GM21390 (cell line): ENCODE results near the gene CBFA2T3.
"Not testable (repeated sequence)": the region's sequence is repeated elsewhere in the genome, so short reads cannot be mapped to it uniquely, and the experiment has no call there.

Source experiments
- ATAC-seq: cut with Tn5 transposase; IDR thresholded peaks from one replicate; pipeline ENCODE4 v1.9.1; 2021; ENCODE audit not compliant: unreplicated experiment

CBFA2T3 gene

DNA sequence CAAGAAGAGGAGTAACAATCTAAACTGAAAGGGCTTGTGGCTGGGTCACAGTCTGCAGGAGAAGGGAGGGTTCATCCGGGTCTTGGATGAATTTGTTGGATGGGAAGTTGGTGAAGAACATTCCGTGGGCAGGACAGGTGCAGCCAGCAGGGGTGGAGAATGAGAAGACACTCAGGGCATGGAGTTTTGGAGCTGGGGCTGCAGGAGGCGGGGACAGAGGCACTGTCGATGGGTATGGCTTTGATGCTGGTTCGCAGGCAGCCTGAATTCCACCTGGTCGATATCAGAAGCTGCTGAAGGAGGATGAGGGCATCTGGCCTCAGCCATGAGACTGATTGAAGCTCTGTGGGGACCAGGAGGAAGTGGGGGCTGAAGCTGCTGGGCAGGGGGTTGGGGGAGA is 36.1 kb upstream of the CBFA2T3 start:
- no peak for ATAC-seq

DNA sequence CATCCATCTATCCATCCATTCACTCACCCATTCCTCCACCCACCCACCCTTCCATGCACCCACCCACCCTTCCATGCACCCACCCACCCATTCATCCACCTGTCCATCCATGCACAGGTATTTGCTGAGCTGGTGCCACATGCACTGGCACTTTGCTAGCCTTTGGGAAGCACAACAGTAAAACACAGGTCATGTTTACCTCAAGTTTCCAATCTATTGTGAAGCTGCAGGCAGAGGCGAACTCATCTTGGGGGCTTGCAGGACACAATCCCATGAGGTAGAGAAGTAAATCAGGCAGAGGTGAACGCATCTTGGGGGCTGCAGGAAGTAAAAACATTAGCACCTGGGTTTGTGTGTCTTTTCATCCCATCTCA is 35.6 kb upstream of the CBFA2T3 start:
- no peak for ATAC-seq

GRCh38 chr16:89011909-89012621 is 35.1 kb upstream of the CBFA2T3 start:
- no peak for ATAC-seq

GRCh38 chr16:89010210-89010925 is 33.4 kb upstream of the CBFA2T3 start:
- no peak for ATAC-seq

- no peak for ATAC-seq
Measured at GRCh38 chr16:89009343-89010209, 32.6 kb upstream of the CBFA2T3 start.

DNA sequence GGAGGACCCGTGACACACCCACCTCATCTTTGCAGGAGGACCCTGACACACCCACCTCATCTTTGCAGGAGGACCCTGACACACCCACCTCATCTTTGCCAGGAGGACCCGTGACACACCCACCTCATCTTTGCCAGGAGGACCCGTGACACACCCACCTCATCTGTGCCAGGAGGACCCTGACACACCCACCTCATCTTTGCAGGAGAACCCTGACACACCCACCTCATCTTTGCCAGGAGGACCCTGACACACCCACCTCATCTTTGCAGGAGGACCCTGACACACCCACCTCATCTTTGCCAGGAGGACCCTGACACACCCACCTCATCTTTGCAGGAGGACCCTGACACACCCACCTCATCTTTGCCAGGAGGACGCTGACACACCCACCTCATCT is 31.8 kb upstream of the CBFA2T3 start:
- not testable (repeated sequence) for ATAC-seq

DNA sequence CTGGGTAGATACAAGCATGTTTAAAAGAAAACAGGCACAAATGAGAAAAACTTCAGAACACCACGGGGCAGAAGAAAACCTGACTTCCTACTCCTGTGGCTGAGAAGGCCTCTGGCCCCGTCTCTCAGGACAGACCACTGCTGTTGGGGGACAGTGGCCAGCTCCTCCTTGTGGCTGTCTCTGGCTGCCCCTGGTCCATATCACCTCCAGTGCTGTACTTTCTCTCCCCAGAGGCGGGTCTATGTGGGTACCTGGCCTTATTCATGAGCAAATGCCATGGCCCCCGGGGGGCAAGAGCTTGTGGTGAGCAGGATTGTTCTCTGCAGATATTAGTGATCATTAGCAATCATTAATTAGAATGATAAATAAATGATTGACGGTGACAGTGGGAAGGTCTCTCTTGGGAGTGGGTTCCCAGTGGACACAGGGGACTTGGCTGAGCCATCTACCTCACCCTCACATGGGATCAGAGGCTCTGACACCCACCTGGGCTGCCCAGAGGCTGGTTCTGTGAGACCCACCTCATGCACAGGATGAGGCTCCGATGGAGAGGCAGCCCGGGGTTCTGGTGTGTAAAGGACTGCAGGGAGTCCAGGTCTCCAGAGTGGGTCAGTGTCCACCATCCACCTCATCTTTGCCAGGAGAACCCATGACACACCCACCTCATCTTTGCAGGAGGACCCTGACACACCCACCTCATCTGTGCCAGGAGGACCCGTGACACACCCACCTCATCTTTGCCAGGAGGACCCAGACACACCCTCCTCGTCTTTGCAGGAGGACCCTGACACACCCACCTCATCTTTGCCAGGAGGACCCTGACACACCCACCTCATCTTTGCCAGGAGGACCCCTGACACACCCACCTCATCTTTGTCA is 30.6 kb upstream of the CBFA2T3 start:
- no peak for ATAC-seq

DNA sequence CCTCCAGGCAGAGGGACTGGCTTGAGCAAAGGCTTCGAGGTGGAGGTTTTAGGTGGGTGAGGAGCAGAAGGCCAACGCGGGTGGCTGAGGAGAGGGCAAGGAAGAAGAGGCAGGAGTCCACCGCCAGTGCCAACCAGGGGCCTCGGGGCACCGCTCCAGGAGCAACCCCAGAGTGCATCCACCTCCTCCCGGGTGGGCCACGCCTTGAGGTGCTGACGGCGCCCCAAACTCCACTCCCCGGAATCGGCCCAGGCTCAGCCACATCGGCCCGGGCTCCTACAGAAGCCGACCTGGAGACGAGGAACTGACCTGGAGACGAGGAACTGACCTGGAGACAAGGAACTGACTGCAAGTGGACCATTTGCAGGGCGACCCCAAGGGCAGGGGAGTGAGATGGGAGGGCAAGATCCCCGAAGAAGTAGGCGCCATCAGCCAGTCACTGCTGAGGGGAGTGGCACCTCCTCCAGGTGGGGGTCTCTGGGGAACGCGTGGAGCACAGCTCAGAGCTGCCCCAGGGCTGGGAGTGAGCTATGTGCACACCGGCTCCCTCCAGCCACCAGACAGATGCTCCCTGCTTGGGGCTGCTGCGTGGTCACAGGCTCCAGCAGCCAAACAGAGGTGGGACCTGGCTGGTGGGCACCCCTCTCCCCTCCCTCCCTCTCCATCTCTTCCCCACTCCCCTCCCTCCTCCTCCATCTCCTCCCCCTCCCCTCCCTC is 29.2 kb upstream of the CBFA2T3 start:
- ATAC-seq, result no peak

DNA sequence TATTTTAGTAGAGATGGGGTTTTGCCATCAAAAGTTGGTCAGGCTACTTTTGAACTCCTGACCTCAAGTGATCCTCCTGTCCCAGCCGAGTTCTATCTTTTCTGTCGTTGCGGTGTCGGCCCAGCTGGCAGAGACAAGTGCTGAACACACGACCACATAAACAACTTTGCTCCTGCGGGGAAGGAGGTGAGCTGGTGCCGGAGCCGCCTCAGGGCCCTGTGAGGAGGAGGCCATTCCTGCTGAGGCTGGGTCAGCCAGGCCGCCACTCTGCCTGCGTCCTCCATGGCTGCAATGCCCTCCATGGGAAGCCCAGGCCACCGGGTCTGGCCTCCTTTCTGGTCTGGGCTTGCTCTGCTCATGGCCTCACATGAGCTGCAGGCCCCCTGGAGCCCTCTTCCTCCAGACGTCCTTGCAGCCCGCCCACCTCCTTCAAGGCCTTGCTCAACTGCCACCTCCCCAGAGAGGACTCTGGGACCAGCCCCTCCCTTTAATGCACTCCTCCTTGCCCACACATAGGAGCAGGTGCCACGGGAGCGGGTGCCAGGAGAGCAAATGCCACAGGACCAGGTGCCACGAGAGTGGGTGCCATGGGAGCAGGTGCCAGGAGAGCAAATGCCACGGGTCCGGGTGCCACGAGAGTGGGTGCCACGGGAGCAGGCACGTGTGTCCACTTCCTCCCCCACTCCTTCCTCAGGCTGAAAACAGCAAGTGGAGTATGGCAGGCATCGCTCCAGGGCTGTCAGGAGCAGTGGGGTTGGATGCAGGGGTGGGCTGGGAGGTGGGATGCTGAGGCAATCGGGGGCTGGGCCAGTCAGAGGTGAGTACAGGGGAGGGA is 28.4 kb upstream of the CBFA2T3 start:
- no peak for ATAC-seq

- ATAC-seq, result no peak
Measured at GRCh38 chr16:89004209-89004831, 27.3 kb upstream of the CBFA2T3 start.

- no peak for ATAC-seq
Measured at GRCh38 chr16:89003831-89004208, 26.8 kb upstream of the CBFA2T3 start.

- ATAC-seq, result no peak
Measured at GRCh38 chr16:89002851-89003830, 26.1 kb upstream of the CBFA2T3 start.

- ATAC-seq, result not testable (repeated sequence)
Measured at GRCh38 chr16:89002081-89002480, 25.1 kb upstream of the CBFA2T3 start.

- ATAC-seq, result no peak
Measured at GRCh38 chr16:89001117-89002027, 24.4 kb upstream of the CBFA2T3 start.

GRCh38 chr16:89000207-89000959 is 23.4 kb upstream of the CBFA2T3 start:
- ATAC-seq, result no peak
